Thyroid gland (tissue), 4 donors: ENCODE data around the gene GALK1. TPM values are rescaled to one million over a fixed set of nuclear protein-coding genes. Genes with fewer than 3 reads are reported as not detected.

Source experiments
- DNase-seq, 2 donors: peaks; one replicate each; pipeline ENCODE4 v3.0.0-alpha.2; 2019
- H3K27ac ChIP-seq, 3 donors: fragments of 200-600 bp; sonication (generic); 1 replicate in 2 of 3; 2 replicates in 1 of 3; pipeline ENCODE4 v1.5.1; 2016 to 2019; ENCODE audit warnings: mild to moderate bottlenecking in 1 of 3, moderate library complexity in 1 of 3
- H3K27me3 ChIP-seq: fragments of 200-600 bp; sonication (generic); one replicate; pipeline ENCODE4 v1.5.1; 2019
- H3K36me3 ChIP-seq, 2 donors: fragments of 200-600 bp; sonication (generic); one replicate each; pipeline ENCODE4 v1.5.1; 2016 to 2019
- H3K4me1 ChIP-seq, 2 donors: fragments of 200-600 bp; sonication (generic); one replicate each; pipeline ENCODE4 v1.5.1; 2017 to 2019
- H3K4me3 ChIP-seq, 3 donors: fragments of 200-600 bp; sonication (generic); replicated peaks in 1 of 3; 1 replicate in 2 of 3; 2 replicates in 1 of 3; pipeline ENCODE4 v1.5.1; 2016; ENCODE audit warnings: mild to moderate bottlenecking in 1 of 3
- H3K9me3 ChIP-seq: fragments of 200-600 bp; sonication (generic); one replicate; pipeline ENCODE4 v1.5.1; 2017
- POLR2A ChIP-seq, 2 donors: fragments of 450-650 bp; IDR thresholded peaks; one replicate each; pipeline ENCODE4 v1.6.1; 2017; ENCODE audit warnings: antibody characterized with exemption in 2 of 2, mild to moderate bottlenecking in 2 of 2, moderate library complexity in 1 of 2
- WGBS, 2 donors: methylation state at CpG; one replicate each; pipeline ENCODE4 v1.1.5; 2017; 5-methylcytosine and 5-hydroxymethylcytosine counted together
- intact Hi-C: fragments of 100-400 bp; cut with DNase I; formaldehyde crosslinking; loops from one replicate; pipeline ENCODE4 v1.15.1; 2023
- total RNA-seq, 4 donors: library from RNA; depleted of rRNA; stranded (reverse); fragments of >200 nt; gene quantifications; one replicate each; pipeline ENCODE4 v1.2.3, GENCODE V29; 2016
- TF ChIP-seq, protein P1 (sequence below), 6 experiments: fragments of 200-600 bp in 3 of 6; fragments of 450-650 bp in 3 of 6; sonication (generic) in 3 of 6; IDR thresholded peaks; one replicate each; pipeline ENCODE4 v1.5.1; 2016 to 2019; ENCODE audit warnings: antibody characterized with exemption in 6 of 6, mild to moderate bottlenecking in 2 of 6, inconsistent platforms in 1 of 6, moderate library complexity in 1 of 6

Gene GALK1
- total RNA-seq, 4 donors from 2014 or later, result 15.4 to 28.5 (median 24.9) TPM

GRCh38 chr17:75739174-75739573 lies 25.8 kb downstream of the GALK1 start:
- no peak overlapping the region for H3K27ac ChIP-seq
- no peaks in the 10 kb centered on the region for H3K27me3 ChIP-seq
- no peak for DNase-seq
- intact Hi-C loops, result loop anchor here (5.0 kb wide), 1 partner anchor 122 kb away; no protein-coding TSS in a partner anchor
- no peak overlapping the region for H3K4me3 ChIP-seq
- WGBS, 2 donors, result 85 to 90% methylated on average over 7 of the region's 7 CpGs
- no peaks in the 10 kb centered on the region for H3K4me1 ChIP-seq
- no peaks in the 10 kb centered on the region for H3K9me3 ChIP-seq
- TF ChIP-seq, protein P1, sequence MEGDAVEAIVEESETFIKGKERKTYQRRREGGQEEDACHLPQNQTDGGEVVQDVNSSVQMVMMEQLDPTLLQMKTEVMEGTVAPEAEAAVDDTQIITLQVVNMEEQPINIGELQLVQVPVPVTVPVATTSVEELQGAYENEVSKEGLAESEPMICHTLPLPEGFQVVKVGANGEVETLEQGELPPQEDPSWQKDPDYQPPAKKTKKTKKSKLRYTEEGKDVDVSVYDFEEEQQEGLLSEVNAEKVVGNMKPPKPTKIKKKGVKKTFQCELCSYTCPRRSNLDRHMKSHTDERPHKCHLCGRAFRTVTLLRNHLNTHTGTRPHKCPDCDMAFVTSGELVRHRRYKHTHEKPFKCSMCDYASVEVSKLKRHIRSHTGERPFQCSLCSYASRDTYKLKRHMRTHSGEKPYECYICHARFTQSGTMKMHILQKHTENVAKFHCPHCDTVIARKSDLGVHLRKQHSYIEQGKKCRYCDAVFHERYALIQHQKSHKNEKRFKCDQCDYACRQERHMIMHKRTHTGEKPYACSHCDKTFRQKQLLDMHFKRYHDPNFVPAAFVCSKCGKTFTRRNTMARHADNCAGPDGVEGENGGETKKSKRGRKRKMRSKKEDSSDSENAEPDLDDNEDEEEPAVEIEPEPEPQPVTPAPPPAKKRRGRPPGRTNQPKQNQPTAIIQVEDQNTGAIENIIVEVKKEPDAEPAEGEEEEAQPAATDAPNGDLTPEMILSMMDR (IDR thresholded peaks at IDR 0.05), result no peak
- no peak for TF ChIP-seq POLR2A (IDR thresholded peaks at IDR 0.05)
- H3K36me3 ChIP-seq, result no peaks in the 10 kb centered on the region

- no peak for DNase-seq
- Histone ChIP-seq H3K36me3 (no peaks in the 10 kb centered on the region), H3K27me3 (no peaks in the 10 kb centered on the region), H3K27ac (no peak overlapping the region), H3K4me1 (no peaks in the 10 kb centered on the region), H3K4me3 (no peak overlapping the region), H3K9me3 (no peaks in the 10 kb centered on the region)
- TF ChIP-seq, protein P1 (IDR thresholded peaks at IDR 0.05), result no peak
- TF ChIP-seq POLR2A (IDR thresholded peaks at IDR 0.05), result no peak
- intact Hi-C loops, result loop anchor here (5.0 kb wide), 1 partner anchor 121 kb away; no protein-coding TSS in a partner anchor
- 88% methylated on average over 14 of the region's 14 CpGs for WGBS, 2 donors
Measured at GRCh38 chr17:75738218-75738802, 26.7 kb downstream of the GALK1 start.

DNA sequence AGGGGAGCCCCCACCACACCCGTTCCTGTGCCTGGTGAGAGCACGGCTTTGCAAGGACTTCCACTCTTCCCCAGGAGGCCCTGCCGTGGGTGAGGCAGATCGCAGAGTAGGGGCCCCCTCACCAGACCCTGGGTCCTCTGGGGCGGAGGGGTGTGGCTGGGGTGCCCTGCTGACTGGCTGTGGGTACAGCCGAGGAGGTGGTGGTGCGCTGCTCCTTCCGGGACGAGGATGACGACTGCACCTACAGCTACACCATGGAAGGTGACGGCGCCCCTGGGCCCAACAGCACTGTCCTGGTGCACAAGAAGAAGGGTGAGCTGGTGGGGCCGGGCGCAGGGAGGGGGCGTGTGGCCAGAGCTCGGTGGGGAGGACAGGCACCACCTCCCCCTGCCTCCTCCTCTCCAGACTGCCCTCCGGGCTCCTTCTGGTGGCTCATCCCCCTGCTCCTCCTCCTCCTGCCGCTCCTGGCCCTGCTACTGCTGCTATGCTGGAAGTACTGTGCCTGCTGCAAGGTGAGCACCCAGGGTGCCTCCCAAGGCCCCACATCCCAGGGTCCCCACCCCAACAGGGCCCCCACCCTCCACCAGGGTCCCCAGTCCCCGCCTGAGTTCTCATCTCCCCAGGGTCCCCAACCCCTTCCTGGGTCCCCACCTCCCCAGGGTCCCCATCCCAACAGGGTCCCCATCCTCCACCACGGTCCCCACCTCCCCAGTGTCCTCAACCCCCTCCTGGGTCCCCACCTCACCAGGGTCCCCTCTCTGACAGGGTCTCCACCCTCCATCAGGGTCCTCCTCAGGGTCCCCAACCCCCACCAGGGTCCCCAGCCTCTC lies 27.6 kb downstream of the GALK1 start:
- intact Hi-C loops, result loop anchor here (5.0 kb wide), 1 partner anchor 120 kb away; no protein-coding TSS in a partner anchor
- TF ChIP-seq, protein P1 (IDR thresholded peaks at IDR 0.05), result no peak
- no peak for TF ChIP-seq POLR2A (IDR thresholded peaks at IDR 0.05)
- no peaks in the 10 kb centered on the region for H3K27me3 ChIP-seq
- no peaks in the 10 kb centered on the region for H3K4me1 ChIP-seq
- H3K27ac ChIP-seq, result no peak overlapping the region
- no peaks in the 10 kb centered on the region for H3K9me3 ChIP-seq
- no peak overlapping the region for H3K4me3 ChIP-seq
- no peak for DNase-seq
- WGBS, 2 donors, result 83 to 85% methylated on average over 14 to 17 of the region's 20 CpGs
- no peaks in the 10 kb centered on the region for H3K36me3 ChIP-seq

- WGBS, 2 donors, result 90 to 97% methylated on average over 22 to 26 of the region's 26 CpGs
- intact Hi-C loops, result loop anchor here (5.0 kb wide), 1 partner anchor 119 kb away; no protein-coding TSS in a partner anchor
- Histone ChIP-seq H3K36me3 (no peaks in the 10 kb centered on the region), H3K4me1 (no peaks in the 10 kb centered on the region), H3K9me3 (no peaks in the 10 kb centered on the region), H3K27me3 (no peaks in the 10 kb centered on the region), H3K4me3 (no peak overlapping the region), H3K27ac (no peak overlapping the region)
- no peak for DNase-seq
- TF ChIP-seq POLR2A (IDR thresholded peaks at IDR 0.05), result no peak
- TF ChIP-seq, protein P1 (IDR thresholded peaks at IDR 0.05), result no peak
Measured at GRCh38 chr17:75736173-75736835, 28.7 kb downstream of the GALK1 start.
